SK-N-SH treated with all-trans-retinoic acid at 6 μM for 48 hours (cell line): ENCODE results near the gene RAMACL.
"Not testable (repeated sequence)": the region's sequence is repeated elsewhere in the genome, so short reads cannot be mapped to it uniquely, and the experiment has no call there.

Experiments
- ATAC-seq: fragments of 200-7000 bp; cut with Tn5 transposase; 3 replicates; pipeline ENCODE4 v1.9.1; 2020; ENCODE audit warnings: mild to moderate bottlenecking, moderate library complexity
- ARNTL ChIP-seq: fragments of 450-650 bp; formaldehyde crosslinking; IDR thresholded peaks from 2 replicates; pipeline ENCODE4 v1.5.0; 2020; ENCODE audit warnings: low read depth, mild to moderate bottlenecking, moderate library complexity, borderline replicate concordance
- BACH2 ChIP-seq: fragments of 250-450 bp; sonication (Bioruptor Pico); IDR thresholded peaks from 2 replicates; pipeline ENCODE4 v1.9.0; 2021; ENCODE audit warnings: mild to moderate bottlenecking, borderline replicate concordance
- CSDC2 ChIP-seq: fragments of 250-450 bp; sonication (Bioruptor Pico); IDR thresholded peaks from 2 replicates; pipeline ENCODE4 v1.5.0; 2020; ENCODE audit warnings: mild to moderate bottlenecking, moderate library complexity
- ESRRG ChIP-seq: fragments of 250-450 bp; sonication (Bioruptor Pico); IDR thresholded peaks from 2 replicates; pipeline ENCODE4 v1.6.1; 2021; ENCODE audit warnings: mild to moderate bottlenecking
- GLIS3 ChIP-seq: fragments of 250-450 bp; sonication (Bioruptor Pico); IDR thresholded peaks from 2 replicates; pipeline ENCODE4 v1.5.0; 2020; ENCODE audit warnings: mild to moderate bottlenecking, moderate library complexity
- ISL1 ChIP-seq: fragments of 250-450 bp; sonication (Bioruptor Pico); IDR thresholded peaks from 2 replicates; pipeline ENCODE4 v2.1.2; 2022; ENCODE audit warnings: mild to moderate bottlenecking, moderate library complexity
- OSR1 ChIP-seq: fragments of 250-450 bp; sonication (Bioruptor Pico); IDR thresholded peaks from 2 replicates; pipeline ENCODE4 v1.8.0; 2022; ENCODE audit warnings: moderate library complexity, mild to moderate bottlenecking, inconsistent platforms
- PPARA ChIP-seq: fragments of 250-450 bp; sonication (Bioruptor Pico); IDR thresholded peaks from 2 replicates; pipeline ENCODE4 v1.5.0; 2020; ENCODE audit warnings: mild to moderate bottlenecking, borderline replicate concordance
- RARB ChIP-seq: fragments of 250-450 bp; sonication (Bioruptor Pico); IDR thresholded peaks from 2 replicates; pipeline ENCODE4 v1.8.0; 2021; ENCODE audit warnings: mild to moderate bottlenecking, moderate library complexity
- SNAI2 ChIP-seq: fragments of 250-450 bp; sonication (Bioruptor Pico); IDR thresholded peaks from 2 replicates; pipeline ENCODE4 v1.5.0; 2020; ENCODE audit warnings: mild to moderate bottlenecking, moderate library complexity
- TCF4 ChIP-seq: fragments of 250-450 bp; sonication (Bioruptor Pico); IDR thresholded peaks from 2 replicates; pipeline ENCODE4 v1.8.0; 2021; ENCODE audit warnings: mild to moderate bottlenecking, moderate library complexity, borderline replicate concordance
- TOX ChIP-seq: fragments of 250-450 bp; sonication (Bioruptor Pico); IDR thresholded peaks from 2 replicates; pipeline ENCODE4 v1.8.0; 2021; ENCODE audit warnings: mild to moderate bottlenecking, moderate library complexity, borderline replicate concordance
- ZC3H10 ChIP-seq: fragments of 250-450 bp; sonication (Bioruptor Pico); IDR thresholded peaks from 2 replicates; pipeline ENCODE4 v1.5.1; 2021; ENCODE audit warnings: mild to moderate bottlenecking, moderate library complexity
- ZFP3 ChIP-seq: fragments of 250-450 bp; sonication (Bioruptor Pico); IDR thresholded peaks from 2 replicates; pipeline ENCODE4 v1.5.0; 2020; ENCODE audit warnings: mild to moderate bottlenecking, moderate library complexity
- ZFP30 ChIP-seq: fragments of 450-650 bp; formaldehyde crosslinking; IDR thresholded peaks from 2 replicates; pipeline ENCODE4 v1.5.0; 2022; ENCODE audit warnings: mild to moderate bottlenecking, moderate library complexity
- ZNF565 ChIP-seq: fragments of 450-650 bp; formaldehyde crosslinking; conservative IDR thresholded peaks from 2 replicates; pipeline ENCODE4 v1.5.0; 2020; ENCODE audit warnings: low read depth, mild to moderate bottlenecking, moderate library complexity
- ZNF8 ChIP-seq: fragments of 450-650 bp; formaldehyde crosslinking; IDR thresholded peaks from 2 replicates; pipeline ENCODE4 v1.5.0; 2020; ENCODE audit warnings: mild to moderate bottlenecking, moderate library complexity
- TF ChIP-seq, protein P1 (sequence below): fragments of 250-450 bp; sonication (Bioruptor Pico); IDR thresholded peaks from 2 replicates; pipeline ENCODE4 v1.5.0; 2020; ENCODE audit warnings: mild to moderate bottlenecking, moderate library complexity
- TF ChIP-seq, protein P2 (sequence below): fragments of 250-450 bp; sonication (Bioruptor Pico); IDR thresholded peaks from 2 replicates; pipeline ENCODE4 v1.5.1; 2021; ENCODE audit warnings: mild to moderate bottlenecking, moderate library complexity
- TF ChIP-seq, protein P3 (sequence below): fragments of 250-450 bp; sonication (Bioruptor Pico); IDR thresholded peaks from 2 replicates; pipeline ENCODE4 v1.8.0; 2020; ENCODE audit warnings: mild to moderate bottlenecking, moderate library complexity, borderline replicate concordance
- TF ChIP-seq, protein P4 (sequence below): fragments of 250-450 bp; sonication (Bioruptor Pico); IDR thresholded peaks from 2 replicates; pipeline ENCODE4 v1.5.1; 2020; ENCODE audit warnings: low read depth, mild to moderate bottlenecking, moderate library complexity
- TF ChIP-seq, protein P5 (sequence below): fragments of 250-450 bp; sonication (Bioruptor Pico); IDR thresholded peaks from 2 replicates; pipeline ENCODE4 v1.8.0; 2021; ENCODE audit warnings: low read depth, mild to moderate bottlenecking, moderate library complexity, borderline replicate concordance

RAMACL gene

DNA sequence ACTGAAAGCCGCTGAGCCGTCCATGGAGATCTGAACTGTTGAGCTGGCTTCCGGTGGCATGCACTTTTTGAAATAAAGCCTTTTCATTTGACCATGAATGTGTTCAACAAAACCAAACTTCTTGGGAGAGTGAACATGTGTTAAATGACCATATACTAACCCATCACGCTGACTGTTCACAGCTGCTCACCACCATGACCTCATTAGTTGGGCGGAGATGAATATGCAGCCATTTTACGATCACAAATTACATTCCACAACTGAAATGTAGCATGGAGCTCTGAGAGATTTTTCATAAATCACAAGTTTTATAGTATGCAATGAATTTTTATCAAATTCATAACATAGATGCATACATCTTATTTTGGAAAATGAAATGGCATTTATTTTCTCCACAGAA, 4.2 kb downstream of the RAMACL start (continued):
- TF ChIP-seq, protein P1, sequence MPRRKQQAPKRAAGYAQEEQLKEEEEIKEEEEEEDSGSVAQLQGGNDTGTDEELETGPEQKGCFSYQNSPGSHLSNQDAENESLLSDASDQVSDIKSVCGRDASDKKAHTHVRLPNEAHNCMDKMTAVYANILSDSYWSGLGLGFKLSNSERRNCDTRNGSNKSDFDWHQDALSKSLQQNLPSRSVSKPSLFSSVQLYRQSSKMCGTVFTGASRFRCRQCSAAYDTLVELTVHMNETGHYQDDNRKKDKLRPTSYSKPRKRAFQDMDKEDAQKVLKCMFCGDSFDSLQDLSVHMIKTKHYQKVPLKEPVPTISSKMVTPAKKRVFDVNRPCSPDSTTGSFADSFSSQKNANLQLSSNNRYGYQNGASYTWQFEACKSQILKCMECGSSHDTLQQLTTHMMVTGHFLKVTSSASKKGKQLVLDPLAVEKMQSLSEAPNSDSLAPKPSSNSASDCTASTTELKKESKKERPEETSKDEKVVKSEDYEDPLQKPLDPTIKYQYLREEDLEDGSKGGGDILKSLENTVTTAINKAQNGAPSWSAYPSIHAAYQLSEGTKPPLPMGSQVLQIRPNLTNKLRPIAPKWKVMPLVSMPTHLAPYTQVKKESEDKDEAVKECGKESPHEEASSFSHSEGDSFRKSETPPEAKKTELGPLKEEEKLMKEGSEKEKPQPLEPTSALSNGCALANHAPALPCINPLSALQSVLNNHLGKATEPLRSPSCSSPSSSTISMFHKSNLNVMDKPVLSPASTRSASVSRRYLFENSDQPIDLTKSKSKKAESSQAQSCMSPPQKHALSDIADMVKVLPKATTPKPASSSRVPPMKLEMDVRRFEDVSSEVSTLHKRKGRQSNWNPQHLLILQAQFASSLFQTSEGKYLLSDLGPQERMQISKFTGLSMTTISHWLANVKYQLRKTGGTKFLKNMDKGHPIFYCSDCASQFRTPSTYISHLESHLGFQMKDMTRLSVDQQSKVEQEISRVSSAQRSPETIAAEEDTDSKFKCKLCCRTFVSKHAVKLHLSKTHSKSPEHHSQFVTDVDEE (CRISPR knock-in tag): no peak
- TF ChIP-seq TCF4 (CRISPR knock-in tag) (no peak), ZNF565 (no peak), CSDC2 (CRISPR knock-in tag) (no peak), ISL1 (CRISPR knock-in tag) (no peak)

DNA sequence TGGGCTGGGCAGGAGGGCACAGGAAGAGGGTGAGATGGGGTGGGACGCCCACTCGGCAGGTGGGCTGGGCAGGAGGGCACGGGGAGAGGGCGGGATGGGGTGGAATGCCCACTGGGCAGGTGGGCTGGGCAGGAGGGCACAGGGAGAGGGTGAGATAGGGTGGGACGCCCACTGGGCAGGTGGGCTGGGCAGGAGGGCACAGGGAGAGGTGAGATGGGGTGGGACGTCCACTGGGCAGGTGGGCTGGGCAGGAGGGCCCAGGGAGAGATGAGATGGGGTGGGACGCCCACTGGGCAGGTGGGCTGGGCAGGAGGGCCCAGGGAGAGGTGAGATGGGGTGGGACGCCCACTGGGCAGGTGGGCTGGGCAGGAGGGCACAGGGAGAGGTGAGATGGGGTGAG, 4.7 kb downstream of the RAMACL start:
- ATAC-seq: not testable (repeated sequence)

DNA sequence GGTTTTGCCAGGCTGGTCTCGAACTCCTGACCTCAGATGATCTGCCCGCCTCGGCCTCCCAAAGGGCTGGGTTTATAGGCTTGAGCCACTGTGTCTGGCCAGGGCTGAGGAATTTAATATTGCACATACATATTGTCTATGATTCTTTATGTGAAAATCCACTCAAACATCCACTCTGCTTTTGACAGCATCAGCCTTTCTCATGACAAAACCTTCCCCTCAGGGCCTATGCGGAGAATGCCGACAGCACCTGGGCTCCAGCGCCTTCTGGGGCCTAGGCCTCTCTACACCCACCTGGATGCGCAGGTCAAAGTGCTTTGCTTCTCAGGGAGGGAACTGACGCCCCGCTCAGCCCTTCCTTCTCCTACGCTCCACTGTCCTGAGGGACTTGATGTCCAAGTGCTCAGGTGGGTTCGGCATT, 5.4 kb downstream of the RAMACL start:
- TF ChIP-seq, protein P2, sequence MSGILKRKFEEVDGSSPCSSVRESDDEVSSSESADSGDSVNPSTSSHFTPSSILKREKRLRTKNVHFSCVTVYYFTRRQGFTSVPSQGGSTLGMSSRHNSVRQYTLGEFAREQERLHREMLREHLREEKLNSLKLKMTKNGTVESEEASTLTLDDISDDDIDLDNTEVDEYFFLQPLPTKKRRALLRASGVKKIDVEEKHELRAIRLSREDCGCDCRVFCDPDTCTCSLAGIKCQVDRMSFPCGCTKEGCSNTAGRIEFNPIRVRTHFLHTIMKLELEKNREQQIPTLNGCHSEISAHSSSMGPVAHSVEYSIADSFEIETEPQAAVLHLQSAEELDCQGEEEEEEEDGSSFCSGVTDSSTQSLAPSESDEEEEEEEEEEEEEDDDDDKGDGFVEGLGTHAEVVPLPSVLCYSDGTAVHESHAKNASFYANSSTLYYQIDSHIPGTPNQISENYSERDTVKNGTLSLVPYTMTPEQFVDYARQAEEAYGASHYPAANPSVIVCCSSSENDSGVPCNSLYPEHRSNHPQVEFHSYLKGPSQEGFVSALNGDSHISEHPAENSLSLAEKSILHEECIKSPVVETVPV (CRISPR knock-in tag): no peak
- no peak for TF ChIP-seq ZC3H10 (CRISPR knock-in tag)
- no peak for TF ChIP-seq TOX (CRISPR knock-in tag)
- no peak for TF ChIP-seq ESRRG
- no peak for TF ChIP-seq ZNF8 (CRISPR knock-in tag)
- TF ChIP-seq, protein P3, sequence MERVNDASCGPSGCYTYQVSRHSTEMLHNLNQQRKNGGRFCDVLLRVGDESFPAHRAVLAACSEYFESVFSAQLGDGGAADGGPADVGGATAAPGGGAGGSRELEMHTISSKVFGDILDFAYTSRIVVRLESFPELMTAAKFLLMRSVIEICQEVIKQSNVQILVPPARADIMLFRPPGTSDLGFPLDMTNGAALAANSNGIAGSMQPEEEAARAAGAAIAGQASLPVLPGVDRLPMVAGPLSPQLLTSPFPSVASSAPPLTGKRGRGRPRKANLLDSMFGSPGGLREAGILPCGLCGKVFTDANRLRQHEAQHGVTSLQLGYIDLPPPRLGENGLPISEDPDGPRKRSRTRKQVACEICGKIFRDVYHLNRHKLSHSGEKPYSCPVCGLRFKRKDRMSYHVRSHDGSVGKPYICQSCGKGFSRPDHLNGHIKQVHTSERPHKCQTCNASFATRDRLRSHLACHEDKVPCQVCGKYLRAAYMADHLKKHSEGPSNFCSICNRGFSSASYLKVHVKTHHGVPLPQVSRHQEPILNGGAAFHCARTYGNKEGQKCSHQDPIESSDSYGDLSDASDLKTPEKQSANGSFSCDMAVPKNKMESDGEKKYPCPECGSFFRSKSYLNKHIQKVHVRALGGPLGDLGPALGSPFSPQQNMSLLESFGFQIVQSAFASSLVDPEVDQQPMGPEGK (CRISPR knock-in tag): no peak
- TF ChIP-seq TCF4 (CRISPR knock-in tag): no peak
- no peak for TF ChIP-seq BACH2 (CRISPR knock-in tag)
- no peak for TF ChIP-seq ZNF565
- no peak for TF ChIP-seq ZFP30 (CRISPR knock-in tag)
- TF ChIP-seq ARNTL (CRISPR knock-in tag): no peak
- TF ChIP-seq RARB (CRISPR knock-in tag): no peak
- no peak for ATAC-seq

DNA sequence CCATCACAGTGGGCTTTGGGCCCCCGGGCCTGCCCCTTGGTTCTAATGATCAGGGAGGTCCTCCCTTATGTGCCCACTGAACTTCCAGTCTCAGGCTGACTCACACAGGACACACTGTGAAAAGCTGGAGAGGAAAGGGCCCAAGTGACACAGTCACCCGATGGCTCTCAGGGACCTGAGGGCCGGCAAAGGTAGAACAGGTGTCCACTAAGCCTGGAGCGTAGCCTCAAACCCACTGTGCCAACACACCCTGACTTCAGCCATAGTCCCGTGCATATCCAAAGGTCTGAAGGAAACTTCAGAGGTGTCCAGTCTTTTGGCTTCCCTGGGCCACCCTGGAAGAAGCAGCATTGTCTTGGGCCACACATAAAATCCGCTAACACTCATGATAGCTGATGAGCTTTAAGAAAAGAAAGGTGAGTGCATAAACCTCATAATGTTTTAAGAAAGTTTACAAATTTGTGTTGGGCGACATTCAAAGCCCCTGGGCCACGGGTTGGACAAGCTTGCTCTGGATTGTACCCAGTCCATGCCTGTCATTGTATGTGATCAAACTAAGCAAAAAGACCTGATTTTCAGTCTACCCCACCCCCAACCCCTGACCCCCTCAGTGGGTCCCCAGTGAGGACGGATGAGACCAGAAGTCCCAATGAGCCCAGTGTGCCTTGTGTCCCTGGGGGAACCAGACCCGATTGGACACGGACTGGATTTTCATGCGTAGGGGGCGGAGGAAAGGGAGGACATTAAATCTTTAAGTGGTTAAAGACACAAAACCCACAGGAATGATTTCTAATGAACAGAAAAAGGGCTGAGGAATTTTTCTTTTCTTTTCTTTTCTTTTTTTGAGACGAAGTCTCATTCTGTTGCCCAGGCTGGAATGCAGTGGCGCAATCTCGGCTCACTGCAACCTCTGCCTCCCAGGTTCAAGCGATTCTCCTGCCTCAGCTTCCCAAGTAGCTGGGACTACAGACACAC, 6.1 kb downstream of the RAMACL start:
- TF ChIP-seq ZC3H10 (CRISPR knock-in tag): no peak
- TF ChIP-seq, protein P4, sequence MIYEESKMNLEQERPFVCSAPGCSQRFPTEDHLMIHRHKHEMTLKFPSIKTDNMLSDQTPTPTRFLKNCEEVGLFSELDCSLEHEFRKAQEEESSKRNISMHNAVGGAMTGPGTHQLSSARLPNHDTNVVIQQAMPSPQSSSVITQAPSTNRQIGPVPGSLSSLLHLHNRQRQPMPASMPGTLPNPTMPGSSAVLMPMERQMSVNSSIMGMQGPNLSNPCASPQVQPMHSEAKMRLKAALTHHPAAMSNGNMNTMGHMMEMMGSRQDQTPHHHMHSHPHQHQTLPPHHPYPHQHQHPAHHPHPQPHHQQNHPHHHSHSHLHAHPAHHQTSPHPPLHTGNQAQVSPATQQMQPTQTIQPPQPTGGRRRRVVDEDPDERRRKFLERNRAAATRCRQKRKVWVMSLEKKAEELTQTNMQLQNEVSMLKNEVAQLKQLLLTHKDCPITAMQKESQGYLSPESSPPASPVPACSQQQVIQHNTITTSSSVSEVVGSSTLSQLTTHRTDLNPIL (CRISPR knock-in tag): no peak
- no peak for TF ChIP-seq RARB (CRISPR knock-in tag)
- no peak for TF ChIP-seq ZNF8 (CRISPR knock-in tag)
- TF ChIP-seq CSDC2 (CRISPR knock-in tag): no peak
- TF ChIP-seq TOX (CRISPR knock-in tag): no peak
- TF ChIP-seq OSR1 (CRISPR knock-in tag): no peak
- no peak for TF ChIP-seq BACH2 (CRISPR knock-in tag)
- no peak for TF ChIP-seq ISL1 (CRISPR knock-in tag)
- TF ChIP-seq ZFP3 (CRISPR knock-in tag): no peak
- no peak for TF ChIP-seq TCF4 (CRISPR knock-in tag)
- TF ChIP-seq ESRRG: no peak
- no peak for TF ChIP-seq ARNTL (CRISPR knock-in tag)
- TF ChIP-seq ZFP30 (CRISPR knock-in tag): no peak
- TF ChIP-seq, protein P5, sequence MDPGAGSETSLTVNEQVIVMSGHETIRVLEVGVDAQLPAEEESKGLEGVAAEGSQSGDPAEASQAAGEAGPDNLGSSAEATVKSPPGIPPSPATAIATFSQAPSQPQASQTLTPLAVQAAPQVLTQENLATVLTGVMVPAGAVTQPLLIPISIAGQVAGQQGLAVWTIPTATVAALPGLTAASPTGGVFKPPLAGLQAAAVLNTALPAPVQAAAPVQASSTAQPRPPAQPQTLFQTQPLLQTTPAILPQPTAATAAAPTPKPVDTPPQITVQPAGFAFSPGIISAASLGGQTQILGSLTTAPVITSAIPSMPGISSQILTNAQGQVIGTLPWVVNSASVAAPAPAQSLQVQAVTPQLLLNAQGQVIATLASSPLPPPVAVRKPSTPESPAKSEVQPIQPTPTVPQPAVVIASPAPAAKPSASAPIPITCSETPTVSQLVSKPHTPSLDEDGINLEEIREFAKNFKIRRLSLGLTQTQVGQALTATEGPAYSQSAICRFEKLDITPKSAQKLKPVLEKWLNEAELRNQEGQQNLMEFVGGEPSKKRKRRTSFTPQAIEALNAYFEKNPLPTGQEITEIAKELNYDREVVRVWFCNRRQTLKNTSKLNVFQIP (CRISPR knock-in tag): no peak
- TF ChIP-seq GLIS3 (CRISPR knock-in tag): no peak
- TF ChIP-seq, protein P3 (CRISPR knock-in tag): no peak
- TF ChIP-seq SNAI2 (CRISPR knock-in tag): no peak
- no peak for TF ChIP-seq PPARA (CRISPR knock-in tag)
- ATAC-seq: no peak
